Esophagus (tissue), 2 donors: ENCODE results near the gene ZNF416. TPM values are rescaled to one million over a fixed set of nuclear protein-coding genes. Genes with fewer than 3 reads are reported as not detected.

Source experiments
- H3K27ac ChIP-seq, 2 donors: one replicate each; pipeline ENCODE4 v1.5.1; 2013; ENCODE audit warnings: low read depth in 2 of 2, mild to moderate bottlenecking in 2 of 2, inconsistent platforms in 1 of 2, low read length in 1 of 2, moderate library complexity in 1 of 2
- H3K27me3 ChIP-seq, 2 donors: one replicate each; pipeline ENCODE4 v1.6.1; 2013; ENCODE audit warnings: low read length in 2 of 2, control low read depth in 1 of 2, mild to moderate bottlenecking in 1 of 2; ENCODE audit not compliant: insufficient read depth in 2 of 2, control insufficient read depth in 1 of 2
- H3K36me3 ChIP-seq, 2 donors: one replicate each; pipeline ENCODE4 v1.6.1; 2013; ENCODE audit warnings: low read length in 1 of 2; ENCODE audit not compliant: control insufficient read depth in 2 of 2, insufficient read depth in 2 of 2
- H3K4me1 ChIP-seq, 2 donors: one replicate each; pipeline ENCODE4 v1.6.1; 2013; ENCODE audit warnings: low read length in 1 of 2; ENCODE audit not compliant: control insufficient read depth in 2 of 2, insufficient read depth in 2 of 2
- H3K4me3 ChIP-seq, 2 donors: one replicate each; pipeline ENCODE4 v1.5.1; 2013; ENCODE audit warnings: low read length in 2 of 2, mild to moderate bottlenecking in 2 of 2, low read depth in 1 of 2, moderate library complexity in 1 of 2
- H3K9me3 ChIP-seq, 2 donors: one replicate each; pipeline ENCODE4 v1.6.1; 2013; ENCODE audit warnings: mild to moderate bottlenecking in 2 of 2, low read depth in 1 of 2, low read length in 1 of 2, moderate library complexity in 1 of 2; ENCODE audit not compliant: control insufficient read depth in 2 of 2, insufficient read depth in 1 of 2
- WGBS, 2 donors: extraction: QIAGEN DNeasy Blood & Tissue Kit; methylation state at CpG; one replicate each; pipeline ENCODE4 v1.1.7; 2013; 5-methylcytosine and 5-hydroxymethylcytosine counted together
- polyA plus RNA-seq, 2 donors: library from polyadenylated mRNA; stranded (reverse); fragments of 200-250 nt; gene quantifications; one replicate each; pipeline ENCODE4 v1.2.3, GENCODE V29; 2013
- donor health status: healthy with polysubstance abuse.
- donor health status: Bipolar disorder and iron deficiency.

ZNF416 gene
- polyA plus RNA-seq, 2 donors: 2.3 to 3.7 TPM

DNA sequence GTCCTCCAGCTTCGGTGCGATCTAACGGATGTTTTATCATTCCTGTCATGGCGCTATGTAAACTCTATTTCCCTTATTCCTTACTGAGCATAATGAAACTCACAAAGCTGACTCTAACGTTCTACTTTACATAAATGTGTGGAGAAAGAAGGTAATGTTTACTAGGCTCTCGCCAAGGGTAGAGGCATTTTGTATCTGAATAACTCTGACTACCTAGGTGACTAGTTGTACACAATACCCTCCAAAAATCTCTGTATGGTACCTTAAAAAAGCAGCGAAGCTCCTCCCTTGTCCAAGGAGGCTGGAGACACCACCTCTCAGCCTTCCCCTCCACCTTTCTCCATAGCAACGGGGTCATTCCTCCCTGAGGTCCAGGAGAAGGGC lies 20.7 kb upstream of the ZNF416 start:
- Histone ChIP-seq H3K27ac (no peak overlapping the region), H3K9me3 (peaks cover 4 to 11% of the 10 kb centered on the region in 2 donors)
- WGBS, 2 donors: 51 to 54% methylated on average over 8 of the region's 8 CpGs

DNA sequence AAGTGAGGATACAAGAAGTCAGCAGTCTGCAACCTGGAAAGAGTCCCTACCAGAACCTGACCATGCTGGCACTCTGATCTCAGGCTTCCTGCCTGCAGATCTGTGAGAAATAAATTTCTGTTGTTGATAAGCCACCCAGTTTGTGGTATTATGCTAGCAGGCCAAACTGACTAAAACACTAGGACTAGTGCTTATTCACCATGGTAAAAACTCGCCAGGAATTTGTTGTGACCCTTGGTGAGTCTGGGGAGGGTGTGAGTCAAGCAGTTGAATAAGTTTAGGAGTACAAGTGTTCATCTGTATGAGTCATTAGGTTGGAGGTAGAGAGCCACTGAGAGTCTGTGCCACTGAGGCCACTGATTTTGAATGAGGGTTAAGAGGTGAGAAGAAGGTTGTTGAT lies 8.8 kb upstream of the ZNF416 start:
- no peak overlapping the region for H3K4me3 ChIP-seq
- no peak overlapping the region for H3K27ac ChIP-seq

More for the DNA sequence above, 20.7 kb upstream of the ZNF416 start:
- Histone ChIP-seq H3K27me3 (no peaks in the 10 kb centered on the region), H3K36me3 (peaks cover 0 to 3% of the 10 kb centered on the region in 2 donors), H3K4me1 (peaks cover 4 to 6% of the 10 kb centered on the region in 2 donors), H3K4me3 (peak overlapping the region; percentile 87 to 93)

DNA sequence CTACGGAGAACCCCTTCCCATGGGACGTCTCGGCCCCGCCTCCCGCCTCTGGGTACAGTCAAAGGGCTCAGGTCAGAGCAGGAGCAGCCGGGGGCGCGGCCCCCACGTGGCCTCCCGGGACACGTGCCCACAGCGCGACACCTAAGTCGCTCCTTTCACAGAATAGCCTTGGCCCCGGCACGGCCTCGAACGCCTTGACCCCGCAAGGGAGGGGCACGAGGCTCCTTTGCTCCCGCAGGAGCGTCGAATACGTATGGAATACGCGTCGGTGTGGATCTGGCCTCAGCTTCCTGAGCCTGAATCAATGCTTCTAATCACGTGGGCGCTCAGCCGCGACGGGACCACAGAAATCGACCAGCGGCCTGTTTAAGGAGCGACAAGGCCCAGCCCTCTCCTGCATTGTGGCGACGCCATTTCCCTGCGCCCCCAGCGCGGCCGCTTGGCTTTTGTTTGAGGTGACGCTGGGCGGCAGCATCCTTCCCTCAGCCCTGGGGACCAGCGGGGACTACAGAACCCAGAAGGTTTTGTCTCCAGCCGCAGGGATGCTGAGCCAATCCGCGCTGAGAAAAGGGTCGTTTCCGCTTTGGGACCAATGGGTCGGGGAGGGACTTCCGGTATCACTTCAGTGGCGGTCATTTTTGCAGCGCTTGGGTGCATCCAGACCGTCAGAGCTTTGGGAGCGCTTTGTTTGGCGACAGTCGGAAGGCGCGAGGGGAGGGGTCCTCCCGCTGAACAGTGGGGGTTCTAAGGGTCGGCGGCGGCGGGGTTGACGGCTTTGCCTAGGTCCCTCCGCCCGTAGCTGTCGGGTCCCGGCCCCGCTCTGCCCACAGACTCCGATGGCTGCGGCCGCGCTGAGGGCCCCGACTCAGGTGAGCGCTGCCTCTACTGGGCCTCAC lies 5.1 kb upstream of the ZNF416 start, which contains the start of gene ZIK1:
ZIK1 (plus strand) TSS at position 625 of the 896 bp plus-strand sequence; CDS start at position 837, 212 bp downstream.
- Histone ChIP-seq H3K36me3 (peaks cover 0 to 4% of the 10 kb centered on the region in 2 donors), H3K27me3 (no peaks in the 10 kb centered on the region), H3K4me1 (peaks cover 7 to 15% of the 10 kb centered on the region in 2 donors), H3K27ac (peak within 1 kb of the TSS in 1 of 2 donors; percentile 42), H3K4me3 (peak within 1 kb of the TSS; percentile 55 to 59), H3K9me3 (peaks cover 18 to 29% of the 10 kb centered on the region in 2 donors)
- WGBS, 2 donors: 5 to 7% methylated on average over 74 to 76 of the region's 76 CpGs

More for the DNA sequence above, 8.8 kb upstream of the ZNF416 start:
- peaks cover 7 to 22% of the 10 kb centered on the region in 2 donors for H3K36me3 ChIP-seq
- 94 to 97% methylated on average over 1 of the region's 1 CpG for WGBS, 2 donors
- H3K9me3 ChIP-seq: peaks cover 31 to 52% of the 10 kb centered on the region in 2 donors
- peaks cover 7 to 15% of the 10 kb centered on the region in 2 donors for H3K4me1 ChIP-seq
- no peaks in the 10 kb centered on the region for H3K27me3 ChIP-seq

DNA sequence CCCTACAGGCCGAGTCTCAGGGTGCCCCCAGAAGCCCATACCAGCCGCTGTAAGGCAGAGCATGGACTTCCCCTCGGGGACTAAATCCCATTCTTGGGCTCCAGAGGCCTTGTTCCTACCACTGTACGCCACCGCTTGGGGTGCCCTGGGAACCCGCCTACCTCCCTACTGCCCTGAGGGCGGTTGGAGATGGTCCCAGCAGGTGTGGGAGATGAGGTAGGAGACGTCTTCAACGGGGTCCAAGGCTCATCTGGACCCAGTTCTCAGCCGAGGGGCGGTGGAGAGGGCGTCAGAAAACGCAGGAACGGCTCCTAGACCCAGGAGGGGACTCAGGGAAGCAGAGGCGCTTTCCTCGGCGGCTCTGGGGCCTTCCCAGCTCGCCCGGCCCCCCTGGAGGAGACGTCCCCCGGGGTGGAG lies 4.4 kb upstream of the ZNF416 start:
- 41 to 43% methylated on average over 21 of the region's 21 CpGs for WGBS, 2 donors
- H3K4me3 ChIP-seq: peak overlapping the region; percentile 55 to 59
- peaks cover 15 to 22% of the 10 kb centered on the region in 2 donors for H3K9me3 ChIP-seq
- H3K27ac ChIP-seq: peak overlapping the region in 1 of 2 donors; percentile 18
- H3K36me3 ChIP-seq: no peaks in the 10 kb centered on the region
- no peaks in the 10 kb centered on the region for H3K27me3 ChIP-seq
- peaks cover 7 to 16% of the 10 kb centered on the region in 2 donors for H3K4me1 ChIP-seq

DNA sequence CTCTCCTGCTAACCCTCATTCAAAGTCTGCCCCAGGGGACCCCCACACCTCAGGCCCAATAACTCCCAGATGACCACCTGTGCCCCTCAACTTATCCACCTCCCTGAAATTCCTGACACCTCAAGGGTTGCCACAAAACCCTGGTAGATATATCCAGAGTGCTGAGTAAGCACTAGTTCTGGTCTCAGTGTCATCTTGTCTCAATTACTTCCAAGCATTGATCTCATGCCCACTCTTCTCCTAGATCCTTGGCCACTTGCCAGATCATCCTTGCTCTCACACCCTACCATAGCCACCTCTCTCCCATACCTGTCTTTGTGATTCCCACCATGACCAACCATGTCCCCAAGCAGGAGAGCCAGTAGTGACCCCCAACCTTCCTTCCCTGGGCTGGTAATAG lies 2.0 kb downstream of the ZNF416 start:
- Histone ChIP-seq H3K27ac (no peak overlapping the region), H3K27me3 (no peaks in the 10 kb centered on the region), H3K9me3 (peaks cover 25 to 48% of the 10 kb centered on the region in 2 donors), H3K4me3 (no peak overlapping the region), H3K36me3 (peaks cover 36 to 38% of the 10 kb centered on the region in 2 donors), H3K4me1 (peaks cover 2 to 3% of the 10 kb centered on the region in 2 donors)

DNA sequence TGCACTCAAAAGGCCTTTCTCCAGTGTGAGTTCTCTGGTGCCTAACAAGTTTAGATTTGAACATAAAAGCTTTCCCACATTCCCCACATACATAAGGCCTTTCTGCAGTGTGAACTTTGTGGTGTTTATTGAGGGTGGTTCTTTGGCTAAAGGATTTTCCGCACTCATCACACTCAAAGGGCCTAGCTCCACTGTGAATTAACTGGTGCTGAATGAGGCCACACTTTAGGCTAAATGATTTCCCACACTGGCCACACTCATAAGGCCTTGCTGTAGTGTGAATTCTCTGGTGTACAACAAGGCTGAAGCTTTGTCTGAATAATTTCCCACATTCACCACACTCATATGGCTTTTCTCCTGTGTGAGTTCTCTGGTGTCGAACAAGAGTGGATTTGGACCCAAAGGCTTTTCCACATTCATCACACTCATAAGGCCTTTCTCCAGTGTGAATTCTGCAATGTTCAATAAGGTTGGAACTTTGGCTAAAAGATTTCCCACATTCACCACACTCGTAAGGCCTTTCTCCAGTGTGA lies 6.2 kb downstream of the ZNF416 start:
- WGBS, 2 donors: 98% methylated on average over 3 of the region's 3 CpGs
- Histone ChIP-seq H3K27me3 (no peaks in the 10 kb centered on the region), H3K27ac (no peak overlapping the region), H3K4me3 (no peak overlapping the region), H3K9me3 (peaks cover 31 to 74% of the 10 kb centered on the region in 2 donors), H3K4me1 (no peaks in the 10 kb centered on the region), H3K36me3 (peaks cover 36 to 42% of the 10 kb centered on the region in 2 donors)

DNA sequence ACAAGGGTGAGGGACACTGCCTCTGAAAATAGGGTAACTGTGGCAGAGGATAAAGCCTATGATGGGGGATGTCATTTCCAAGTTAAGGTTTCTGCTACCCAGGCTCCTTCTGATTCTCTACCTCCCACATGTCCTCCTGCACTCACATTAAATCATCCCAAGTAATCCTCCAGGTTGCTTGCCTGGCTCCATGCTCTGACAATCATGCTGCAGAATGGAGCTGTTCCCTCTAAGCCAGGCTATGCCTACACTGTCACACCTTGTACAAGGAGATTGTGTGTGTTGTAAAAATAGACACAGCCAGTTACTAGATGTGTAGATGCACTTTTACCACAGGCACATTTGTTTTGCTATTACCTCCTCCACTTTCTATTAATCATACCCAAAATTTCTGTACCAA lies 8.0 kb downstream of the ZNF416 start:
- peaks cover 27 to 35% of the 10 kb centered on the region in 2 donors for H3K36me3 ChIP-seq
- H3K27ac ChIP-seq: no peak overlapping the region
- no peak overlapping the region for H3K4me3 ChIP-seq
- H3K27me3 ChIP-seq: no peaks in the 10 kb centered on the region
- H3K4me1 ChIP-seq: no peaks in the 10 kb centered on the region
- peaks cover 36 to 72% of the 10 kb centered on the region in 2 donors for H3K9me3 ChIP-seq

DNA sequence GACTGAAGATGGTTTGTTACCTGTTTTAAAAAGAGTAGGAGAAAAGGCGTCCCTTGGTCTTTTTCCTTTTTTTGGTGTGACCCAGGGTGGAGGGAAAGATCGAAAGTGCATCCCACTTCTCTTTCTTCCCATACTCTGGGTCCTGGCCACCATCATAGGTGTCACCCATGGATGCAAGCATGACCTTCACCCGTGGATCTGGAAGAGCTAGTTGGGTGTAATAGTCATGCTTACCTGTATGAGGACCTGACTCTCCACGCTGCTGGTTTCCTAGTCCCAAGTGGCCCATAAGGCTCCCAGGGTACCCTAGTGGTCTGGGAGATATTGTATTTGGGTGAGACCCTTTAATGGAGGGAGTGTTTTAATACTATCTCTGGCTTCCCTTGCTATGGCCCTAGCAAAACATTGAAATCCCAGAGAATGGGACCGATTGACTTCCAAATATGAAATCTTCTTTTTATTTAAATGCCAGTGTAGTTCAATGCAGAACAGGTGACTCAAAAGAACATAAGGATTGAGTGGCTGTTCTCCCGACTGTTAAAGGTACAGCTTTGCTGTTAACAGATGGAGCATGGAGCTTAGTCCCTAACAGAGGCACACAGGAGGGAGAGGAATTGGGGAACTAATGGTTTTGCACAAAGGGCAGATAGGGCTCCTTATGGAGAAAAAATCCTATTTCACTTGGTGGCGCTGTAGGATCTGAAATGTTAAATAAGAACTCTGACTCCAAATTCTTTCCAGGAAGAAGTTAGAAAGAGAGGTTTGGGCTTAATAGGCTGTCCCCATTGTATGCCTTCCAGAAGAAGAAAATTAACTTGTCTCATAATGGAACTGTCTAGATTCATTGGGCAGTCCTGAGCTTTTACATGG lies 12.1 kb downstream of the ZNF416 start:
- Histone ChIP-seq H3K4me1 (no peaks in the 10 kb centered on the region), H3K9me3 (peaks cover 17 to 46% of the 10 kb centered on the region in 2 donors), H3K4me3 (no peak overlapping the region), H3K27me3 (no peaks in the 10 kb centered on the region), H3K27ac (no peak overlapping the region), H3K36me3 (peaks cover 0 to 4% of the 10 kb centered on the region in 2 donors)
- WGBS, 2 donors: 53 to 57% methylated on average over 7 of the region's 7 CpGs

DNA sequence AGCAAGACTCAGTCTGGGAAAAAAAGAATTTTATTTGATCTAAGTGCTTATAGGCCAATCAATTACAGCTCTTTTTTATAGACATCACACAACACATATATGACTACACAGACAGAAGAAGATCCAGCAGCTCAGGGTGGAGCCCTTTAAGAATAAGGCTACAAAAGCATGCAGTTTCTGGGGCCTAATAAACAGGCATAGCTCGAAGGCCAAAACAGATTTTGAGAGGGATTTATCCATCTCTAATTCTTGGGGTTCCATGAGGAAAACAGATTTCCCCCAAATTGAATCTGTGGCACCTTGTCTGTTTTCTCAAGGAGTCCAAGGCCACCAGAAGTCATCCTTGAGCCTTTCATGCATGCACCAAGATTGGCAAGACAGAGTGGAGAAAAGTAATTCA lies 15.2 kb downstream of the ZNF416 start:
- Histone ChIP-seq H3K4me3 (no peak overlapping the region), H3K4me1 (peaks cover 0 to 11% of the 10 kb centered on the region in 2 donors), H3K27ac (no peak overlapping the region), H3K9me3 (peaks cover 11 to 21% of the 10 kb centered on the region in 2 donors), H3K27me3 (no peaks in the 10 kb centered on the region), H3K36me3 (no peaks in the 10 kb centered on the region)
- WGBS, 2 donors: 50 to 58% methylated on average over 1 of the region's 1 CpG
